IPS-18a (cell line): Measurements from ENCODE around the gene LRRK1.

ENCODE experiments used
- H3K27ac ChIP-seq: one replicate; pipeline ENCODE4 v1.5.1; 2013; ENCODE audit warnings: low read length
- H3K27me3 ChIP-seq: one replicate; pipeline ENCODE4 v1.6.1; 2013; ENCODE audit warnings: mild to moderate bottlenecking, low read length; ENCODE audit not compliant: control insufficient read depth, insufficient read depth
- H3K36me3 ChIP-seq: one replicate; pipeline ENCODE4 v1.6.1; 2013; ENCODE audit warnings: low read depth, low read length; ENCODE audit not compliant: control insufficient read depth
- H3K4me1 ChIP-seq: one replicate; pipeline ENCODE4 v1.6.1; 2013; ENCODE audit warnings: low read depth, low read length; ENCODE audit not compliant: control insufficient read depth
- H3K4me3 ChIP-seq: one replicate; pipeline ENCODE4 v1.5.1; 2013; ENCODE audit warnings: low read length
- H3K9ac ChIP-seq: one replicate; pipeline ENCODE4 v1.6.1; 2013; ENCODE audit warnings: mild to moderate bottlenecking, low read length, moderate library complexity
- H3K9me3 ChIP-seq: one replicate; pipeline ENCODE4 v1.6.1; 2013; ENCODE audit warnings: low read depth, low read length; ENCODE audit not compliant: control insufficient read depth

LRRK1 gene

GRCh38 chr15:101004500-101004899, 85.3 kb downstream of the LRRK1 start:
- Histone ChIP-seq H3K27ac (no peak overlapping the region), H3K9ac (no peak overlapping the region), H3K27me3 (peaks cover 13% of the 10 kb centered on the region), H3K36me3 (no peaks in the 10 kb centered on the region), H3K4me1 (peaks cover 23% of the 10 kb centered on the region), H3K4me3 (no peak overlapping the region), H3K9me3 (no peaks in the 10 kb centered on the region)

GRCh38 chr15:101004986-101005747, 86.0 kb downstream of the LRRK1 start:
- H3K4me3 ChIP-seq, result no peak overlapping the region
- no peak overlapping the region for H3K9ac ChIP-seq
- no peaks in the 10 kb centered on the region for H3K36me3 ChIP-seq
- H3K9me3 ChIP-seq, result no peaks in the 10 kb centered on the region
- H3K4me1 ChIP-seq, result peaks cover 20% of the 10 kb centered on the region
- no peak overlapping the region for H3K27ac ChIP-seq
- peaks cover 13% of the 10 kb centered on the region for H3K27me3 ChIP-seq

GRCh38 chr15:101006931-101007691, 88.0 kb downstream of the LRRK1 start:
- peak overlapping the region; percentile 59 for H3K4me3 ChIP-seq

GRCh38 chr15:101008158-101009139, 89.3 kb downstream of the LRRK1 start:
- no peak overlapping the region for H3K9ac ChIP-seq
- H3K9me3 ChIP-seq, result no peaks in the 10 kb centered on the region
- no peaks in the 10 kb centered on the region for H3K36me3 ChIP-seq
- H3K4me3 ChIP-seq, result peak overlapping the region; percentile 59
- H3K27me3 ChIP-seq, result peaks cover 13% of the 10 kb centered on the region
- peaks cover 10% of the 10 kb centered on the region for H3K4me1 ChIP-seq
- H3K27ac ChIP-seq, result no peak overlapping the region

More at GRCh38 chr15:101006931-101007691, 88.0 kb downstream of the LRRK1 start:
- Histone ChIP-seq H3K9me3 (no peaks in the 10 kb centered on the region), H3K36me3 (no peaks in the 10 kb centered on the region), H3K27me3 (peaks cover 13% of the 10 kb centered on the region), H3K27ac (no peak overlapping the region), H3K9ac (no peak overlapping the region), H3K4me1 (peaks cover 10% of the 10 kb centered on the region)

GRCh38 chr15:101009176-101009575, 90.0 kb downstream of the LRRK1 start:
- Histone ChIP-seq H3K9me3 (no peaks in the 10 kb centered on the region), H3K4me1 (peaks cover 10% of the 10 kb centered on the region), H3K9ac (no peak overlapping the region), H3K4me3 (no peak overlapping the region), H3K27ac (no peak overlapping the region), H3K27me3 (peaks cover 13% of the 10 kb centered on the region), H3K36me3 (no peaks in the 10 kb centered on the region)

GRCh38 chr15:101010781-101011180, 91.6 kb downstream of the LRRK1 start:
- Histone ChIP-seq H3K36me3 (no peaks in the 10 kb centered on the region), H3K9me3 (no peaks in the 10 kb centered on the region), H3K4me1 (peaks cover 13% of the 10 kb centered on the region), H3K9ac (no peak overlapping the region), H3K4me3 (no peak overlapping the region), H3K27me3 (peaks cover 13% of the 10 kb centered on the region), H3K27ac (no peak overlapping the region)

- Histone ChIP-seq H3K9me3 (no peaks in the 10 kb centered on the region), H3K36me3 (no peaks in the 10 kb centered on the region), H3K27me3 (peaks cover 7% of the 10 kb centered on the region), H3K4me1 (peaks cover 7% of the 10 kb centered on the region), H3K9ac (no peak overlapping the region), H3K27ac (no peak overlapping the region), H3K4me3 (no peak overlapping the region)
These were observed 93.4 kb downstream of the LRRK1 start for GRCh38 chr15:101012326-101013200.

- H3K9ac ChIP-seq, result no peak overlapping the region
- no peaks in the 10 kb centered on the region for H3K9me3 ChIP-seq
- no peak overlapping the region for H3K4me3 ChIP-seq
- H3K36me3 ChIP-seq, result no peaks in the 10 kb centered on the region
- H3K4me1 ChIP-seq, result peaks cover 6% of the 10 kb centered on the region
- H3K27ac ChIP-seq, result no peak overlapping the region
- peaks cover 1% of the 10 kb centered on the region for H3K27me3 ChIP-seq
These were observed 94.0 kb downstream of the LRRK1 start for GRCh38 chr15:101013201-101013550.

GRCh38 chr15:101013769-101014675, 94.9 kb downstream of the LRRK1 start:
- H3K9me3 ChIP-seq, result no peaks in the 10 kb centered on the region
- no peak overlapping the region for H3K9ac ChIP-seq
- no peak overlapping the region for H3K27ac ChIP-seq
- peaks cover 3% of the 10 kb centered on the region for H3K4me1 ChIP-seq
- no peaks in the 10 kb centered on the region for H3K36me3 ChIP-seq
- H3K4me3 ChIP-seq, result no peak overlapping the region
- no peaks in the 10 kb centered on the region for H3K27me3 ChIP-seq
